Measurements from ENCODE around the gene ADGRV1.
"Not testable (repeated sequence)": the region's sequence is repeated elsewhere in the genome, so short reads cannot be mapped to it uniquely, and the experiment has no call there.

ADGRV1 gene

GRCh38 chr5:90809311-90810056 lies 250.9 kb downstream of the ADGRV1 start:
- DNase-seq (ENCODE audit: low read depth in 2 of 2), result no peak

DNA sequence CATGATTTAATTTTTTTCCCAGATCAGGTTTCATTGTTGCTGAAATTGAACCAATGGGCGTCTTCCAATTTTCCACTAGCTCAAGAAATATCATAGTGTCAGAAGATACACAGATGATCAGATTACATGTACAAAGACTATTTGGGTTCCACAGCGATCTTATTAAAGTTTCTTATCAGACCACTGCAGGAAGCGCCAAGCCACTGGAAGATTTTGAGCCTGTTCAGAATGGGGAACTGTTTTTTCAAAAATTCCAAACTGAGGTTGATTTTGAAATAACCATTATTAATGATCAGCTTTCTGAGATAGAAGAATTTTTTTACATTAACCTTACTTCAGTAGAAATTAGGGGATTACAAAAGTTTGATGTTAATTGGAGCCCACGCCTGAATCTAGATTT lies 251.6 kb downstream of the ADGRV1 start:
- DNase-seq (ENCODE audit: low read depth in 2 of 2), result no peak

DNA sequence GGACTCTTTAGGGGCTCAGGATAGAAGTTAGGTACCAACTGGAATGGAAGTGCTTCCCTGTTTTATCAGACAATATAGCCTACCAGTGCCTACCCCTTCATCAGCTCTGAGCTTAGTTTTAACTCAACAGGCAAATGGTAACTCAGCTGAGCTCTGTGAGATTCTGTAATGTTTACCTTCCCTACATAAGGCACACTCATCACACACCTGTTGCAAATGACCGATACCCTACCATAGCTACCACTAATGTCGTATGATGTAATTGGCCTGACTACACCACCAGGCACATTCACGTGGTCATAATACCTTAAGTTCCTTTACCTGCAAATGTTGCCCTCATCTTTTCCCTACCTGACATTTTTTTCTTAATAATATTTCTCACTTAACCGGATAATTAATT lies 254.8 kb downstream of the ADGRV1 start:
- DNase-seq (ENCODE audit: low read depth in 2 of 2), result no peak

- not testable (repeated sequence) for DNase-seq (ENCODE audit: low read depth in 2 of 2)
Observed at GRCh38 chr5:90822062-90822461, 263.5 kb downstream of the ADGRV1 start.

GRCh38 chr5:90824436-90824835 lies 265.8 kb downstream of the ADGRV1 start:
- DNase-seq (ENCODE audit: low read depth in 2 of 2), result no peak

- no peak for DNase-seq (ENCODE audit: low read depth in 2 of 2)
Observed at GRCh38 chr5:90830058-90830457, 271.5 kb downstream of the ADGRV1 start.

- DNase-seq (ENCODE audit: low read depth in 2 of 2), result no peak
Observed at GRCh38 chr5:90833753-90834152, 275.2 kb downstream of the ADGRV1 start.

DNA sequence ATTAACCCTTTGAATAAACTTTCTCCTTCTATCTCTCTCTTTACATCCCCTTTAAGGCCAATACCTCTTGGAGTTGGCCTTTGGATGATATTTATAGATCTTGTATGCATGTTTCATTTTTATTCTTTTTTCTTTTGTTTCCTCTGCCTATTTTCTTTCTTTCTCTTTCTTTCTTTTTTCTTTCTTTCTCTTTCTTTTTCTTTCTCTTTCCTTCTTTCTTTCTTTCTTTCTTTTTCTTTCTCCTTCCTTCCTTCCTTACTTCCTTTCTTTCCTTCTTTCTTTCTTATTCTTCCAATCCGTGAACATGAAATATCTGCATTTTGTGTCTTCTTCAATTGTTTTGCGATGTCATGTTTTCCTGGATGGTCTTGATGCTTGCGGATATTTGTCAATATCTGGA lies 276.1 kb downstream of the ADGRV1 start:
- no peak for DNase-seq (ENCODE audit: low read depth in 2 of 2)

DNA sequence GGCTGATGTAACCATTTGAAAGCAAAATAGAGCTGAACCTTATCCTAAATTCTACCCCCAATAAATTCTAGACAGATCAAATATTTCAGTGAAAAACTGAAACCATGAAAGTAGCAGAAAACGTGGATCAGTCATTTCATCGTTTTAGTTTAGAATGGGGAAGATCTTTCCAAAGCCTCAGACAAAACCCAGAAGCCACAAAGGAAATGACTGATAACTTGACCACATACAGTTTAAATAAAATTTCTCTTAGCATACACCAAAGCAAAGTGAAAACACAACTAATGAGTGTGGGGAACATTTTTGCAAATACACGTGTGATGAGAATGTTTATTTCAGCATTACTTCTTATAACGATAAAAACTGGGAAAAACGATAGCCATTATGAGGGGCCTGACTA lies 284.8 kb downstream of the ADGRV1 start:
- no peak for DNase-seq (ENCODE audit: low read depth in 2 of 2)

GRCh38 chr5:90844931-90845330 lies 286.3 kb downstream of the ADGRV1 start:
- DNase-seq (ENCODE audit: low read depth in 2 of 2), result no peak

- DNase-seq (ENCODE audit: low read depth in 2 of 2), result no peak
Observed at GRCh38 chr5:90845723-90846554, 287.3 kb downstream of the ADGRV1 start.

DNA sequence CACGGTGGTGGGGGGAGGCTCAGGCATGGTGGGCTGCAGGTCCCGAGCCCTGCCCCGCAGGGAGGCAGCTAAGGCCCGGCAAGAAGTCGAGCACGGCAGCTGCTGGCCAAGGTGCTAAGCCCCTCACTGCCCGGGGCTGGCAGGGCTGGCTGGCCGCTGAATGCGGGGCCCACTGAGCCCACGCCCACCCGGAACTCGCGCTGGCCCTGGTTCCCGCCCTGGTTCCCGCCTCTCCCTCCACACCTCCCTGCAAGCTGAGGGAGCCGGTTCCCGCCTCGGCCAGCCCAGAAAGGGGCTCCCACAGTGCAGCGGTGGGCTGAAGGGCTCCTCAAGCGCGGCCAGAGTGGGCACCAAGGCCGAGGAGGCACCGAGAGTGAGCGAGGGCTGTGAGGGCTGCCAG lies 289.0 kb downstream of the ADGRV1 start:
- not testable (repeated sequence) for DNase-seq (ENCODE audit: low read depth in 2 of 2)

DNA sequence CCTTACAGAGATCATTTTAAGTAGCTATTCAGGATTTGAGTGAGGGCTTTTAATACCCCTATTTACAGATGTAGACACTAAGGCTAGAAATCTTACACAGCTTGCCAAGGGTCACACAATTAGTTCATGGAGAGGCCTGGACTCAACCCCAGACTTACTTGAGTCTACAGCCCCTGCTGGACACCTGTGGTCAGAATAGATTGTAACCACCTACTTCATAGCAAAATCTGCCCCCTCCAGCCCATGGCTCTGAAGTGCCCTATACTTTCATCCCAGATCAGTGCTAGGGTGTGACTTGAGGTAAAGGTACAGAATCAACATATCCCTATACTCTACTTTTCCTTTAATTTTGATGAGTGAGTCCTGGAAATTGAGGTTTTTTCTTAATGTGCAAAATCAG lies 291.3 kb downstream of the ADGRV1 start:
- DNase-seq (ENCODE audit: low read depth in 2 of 2), result no peak

DNA sequence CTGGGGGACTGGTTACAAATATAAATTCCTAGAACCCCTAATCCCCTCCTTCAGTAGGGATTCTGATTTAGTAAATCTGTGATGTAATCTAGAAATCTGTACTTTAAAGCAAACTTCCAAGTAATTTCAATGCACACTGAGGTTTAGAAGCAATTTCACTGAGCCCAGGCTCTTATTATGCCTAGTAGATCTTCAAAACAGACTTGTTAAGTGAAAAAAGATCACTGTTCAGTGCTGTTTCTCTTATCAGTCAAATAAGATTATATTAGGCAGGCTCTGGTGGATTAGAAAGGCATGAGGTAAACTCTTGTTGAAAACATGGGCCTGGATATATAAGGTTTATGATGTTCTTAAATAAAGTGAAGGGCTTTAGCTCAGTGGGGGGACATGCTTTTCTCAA lies 293.9 kb downstream of the ADGRV1 start:
- no peak for DNase-seq (ENCODE audit: low read depth in 2 of 2)

GRCh38 chr5:90853750-90854149 lies 295.2 kb downstream of the ADGRV1 start:
- no peak for DNase-seq (ENCODE audit: low read depth in 2 of 2)

DNA sequence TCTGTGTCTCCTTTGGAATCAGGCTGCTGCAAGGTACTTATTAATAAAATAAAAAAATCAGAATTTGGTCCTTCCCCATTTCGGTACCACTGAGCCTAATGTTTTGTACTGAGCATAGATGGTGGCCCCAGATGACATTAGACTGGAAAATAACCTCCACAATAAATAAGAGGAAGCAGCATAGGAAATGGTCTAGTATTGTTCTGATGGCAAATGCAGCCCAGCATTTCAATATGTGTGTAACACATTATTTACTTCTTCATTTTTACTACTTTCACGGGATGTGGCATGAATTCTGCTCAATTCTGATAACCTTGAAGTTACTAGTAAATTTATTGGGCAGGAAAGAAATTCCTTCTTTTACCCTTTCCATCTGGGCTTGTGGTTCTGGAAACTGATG lies 295.6 kb downstream of the ADGRV1 start:
- DNase-seq (ENCODE audit: low read depth in 2 of 2), result no peak

DNA sequence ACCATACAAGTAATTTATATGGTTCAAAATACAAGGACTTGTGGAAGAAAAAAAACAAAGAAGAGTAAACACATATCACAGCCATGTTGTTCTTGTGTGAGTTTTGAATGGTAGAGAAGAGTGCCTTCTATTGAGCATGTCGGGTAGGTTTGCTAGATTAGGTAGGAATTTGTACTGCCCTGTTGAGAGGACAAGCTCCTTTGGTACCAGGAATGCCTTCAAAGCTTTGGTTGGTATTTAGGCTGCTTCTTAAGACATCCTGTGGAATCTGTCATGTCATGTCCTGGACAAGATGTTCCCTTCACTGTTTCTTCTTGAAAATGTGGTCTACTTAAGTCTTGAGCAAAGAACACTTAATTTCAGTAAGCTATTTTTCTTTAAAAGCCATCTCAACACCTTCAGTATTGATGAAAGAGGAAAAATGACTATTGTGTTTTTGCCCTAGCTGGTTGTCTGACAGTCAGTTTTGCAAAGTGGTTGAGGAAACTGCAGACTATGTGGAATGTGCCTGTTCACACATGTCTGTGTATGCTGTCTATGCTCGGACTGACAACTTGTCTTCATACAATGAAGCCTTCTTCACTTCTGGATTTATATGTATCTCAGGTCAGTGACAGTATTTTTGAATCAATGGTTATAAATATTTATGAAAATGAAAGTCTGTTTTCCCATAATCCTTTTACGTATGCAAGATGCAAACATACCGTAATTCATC lies 296.9 kb downstream of the ADGRV1 start:
- no peak for DNase-seq (ENCODE audit: low read depth in 2 of 2)

- no peak for DNase-seq (ENCODE audit: low read depth in 2 of 2)
Observed at GRCh38 chr5:90861843-90862586, 303.4 kb downstream of the ADGRV1 start.

DNA sequence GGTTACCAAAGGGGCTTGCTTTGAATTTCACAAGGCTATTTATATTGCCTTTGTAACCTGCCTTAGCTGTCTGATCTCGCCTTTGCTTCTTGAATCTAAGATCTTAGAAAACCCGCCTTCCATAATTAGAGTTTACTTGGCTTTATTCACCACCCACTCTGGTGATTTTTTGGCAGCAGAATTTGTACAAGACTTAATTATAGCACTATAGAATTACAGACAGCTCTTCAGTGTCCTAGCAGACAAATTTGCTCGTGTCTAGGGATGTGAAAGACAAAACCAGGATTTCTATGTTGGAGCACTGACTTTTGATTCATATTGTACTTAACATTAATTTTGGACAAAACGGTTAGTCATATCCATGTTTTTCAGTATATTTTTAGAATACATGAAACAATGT lies 306.6 kb downstream of the ADGRV1 start:
- no peak for DNase-seq (ENCODE audit: low read depth in 2 of 2)

DNA sequence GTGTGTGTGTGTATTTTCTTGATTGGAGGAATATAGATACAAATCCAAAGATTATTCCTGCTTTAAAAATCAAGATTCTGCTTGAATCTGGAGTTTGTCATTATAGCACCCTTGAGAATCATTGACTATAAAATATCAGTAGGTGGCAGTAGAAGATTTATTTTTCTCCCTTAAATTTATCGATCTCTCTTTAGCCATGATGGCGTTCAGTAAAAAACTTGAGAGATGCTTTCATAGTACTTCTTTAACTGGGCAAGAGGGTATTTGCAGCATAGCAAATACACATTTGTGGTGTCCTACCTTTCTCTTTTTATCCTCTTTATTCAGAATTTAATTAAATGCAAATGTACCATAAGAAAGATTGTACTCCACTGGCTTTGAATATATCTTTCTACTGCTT lies 307.7 kb downstream of the ADGRV1 start:
- DNase-seq (ENCODE audit: low read depth in 2 of 2), result no peak

GRCh38 chr5:90866915-90867731 lies 308.5 kb downstream of the ADGRV1 start:
- no peak for DNase-seq (ENCODE audit: low read depth in 2 of 2)
